A673 (cell line): ENCODE results near the gene THRSP. TPM values are rescaled to one million over a fixed set of nuclear protein-coding genes. Genes with fewer than 3 reads are reported as not detected.
"Not testable (repeated sequence)": the region's sequence is repeated elsewhere in the genome, so short reads cannot be mapped to it uniquely, and the experiment has no call there.

ENCODE experiments used
- BruUV-seq: library from RNA; stranded (reverse); fragments of 400-500 nt; replicated peaks from 2 replicates; lab custom pipeline; 2021; lab: Mats Ljungman, UMichigan
- CTCF ChIA-PET: fragments of 300-600 bp; sonication (Branson Sonifier 250); formaldehyde crosslinking; loops from one replicate; lab custom pipeline; 2022; ENCODE audit warnings: antibody characterized with exemption; lab: Charles Lee
- POLR2A ChIA-PET: fragments of 300-600 bp; sonication (Branson Sonifier 250); formaldehyde crosslinking; loops from one replicate; lab custom pipeline; 2022; ENCODE audit warnings: antibody characterized with exemption; ENCODE audit not compliant: low non-redundant PET; lab: Charles Lee
- DNase-seq: peaks from one replicate; pipeline ENCODE4 v3.0.0-alpha.2; 2015; ENCODE audit warnings: low spot score
- H3K27ac ChIP-seq: fragments of 200-600 bp; sonication (generic); 2 replicates; pipeline ENCODE4 v1.5.1; 2016; ENCODE audit warnings: mixed run types, low read depth, mild to moderate bottlenecking, mixed read lengths, antibody characterized with exemption, low read length; ENCODE audit not compliant: poor library complexity, severe bottlenecking
- H3K27me3 ChIP-seq: fragments of 200-600 bp; sonication (generic); replicated peaks from 2 replicates; pipeline ENCODE4 v1.6.1; 2017; ENCODE audit warnings: mixed run types, low read depth, mild to moderate bottlenecking, mixed read lengths, antibody characterized with exemption, low read length; ENCODE audit not compliant: insufficient read depth, poor library complexity
- H3K36me3 ChIP-seq: fragments of 200-600 bp; sonication (generic); 2 replicates; pipeline ENCODE4 v1.6.1; 2016; ENCODE audit warnings: mixed run types, mild to moderate bottlenecking, mixed read lengths, antibody characterized with exemption, low read length; ENCODE audit not compliant: insufficient read depth, poor library complexity, severe bottlenecking
- H3K4me1 ChIP-seq: fragments of 200-600 bp; sonication (generic); 2 replicates; pipeline ENCODE4 v1.6.1; 2017; ENCODE audit warnings: mixed run types, mild to moderate bottlenecking, mixed read lengths, antibody characterized with exemption, low read length; ENCODE audit not compliant: insufficient read depth, poor library complexity, severe bottlenecking
- H3K4me3 ChIP-seq: fragments of 200-600 bp; sonication (generic); 2 replicates; pipeline ENCODE4 v1.5.1; 2016; ENCODE audit warnings: low read depth, mixed run types, mild to moderate bottlenecking, mixed read lengths, low read length; ENCODE audit not compliant: poor library complexity, severe bottlenecking
- H3K9me3 ChIP-seq: fragments of 200-600 bp; sonication (generic); 2 replicates; pipeline ENCODE4 v1.6.1; 2016; ENCODE audit warnings: mixed run types, low read depth, mild to moderate bottlenecking, mixed read lengths, antibody characterized with exemption, low read length; ENCODE audit not compliant: poor library complexity, severe bottlenecking
- CTCF ChIP-seq: fragments of 300-800, 200-600 bp; sonication (generic); conservative IDR thresholded peaks from 2 replicates; pipeline ENCODE4 v1.5.1; 2017; ENCODE audit warnings: low read depth, mild to moderate bottlenecking, antibody characterized with exemption, low read length, moderate library complexity, mixed read lengths
- EZH2 ChIP-seq: fragments of 200-600 bp; sonication (generic); IDR thresholded peaks from 2 replicates; pipeline ENCODE4 v1.6.1; 2017; ENCODE audit warnings: borderline replicate concordance, low read depth, mild to moderate bottlenecking, mixed read lengths, antibody characterized with exemption, low read length; ENCODE audit not compliant: poor library complexity, severe bottlenecking
- intact Hi-C: fragments of 100-400 bp; cut with micrococcal nuclease; formaldehyde crosslinking; loops from one replicate; pipeline ENCODE4 v1.10.0; 2022; ENCODE audit not compliant: unreplicated experiment
- total RNA-seq: library from RNA; stranded (reverse); gene quantifications from 2 replicates; pipeline ENCODE4 v1.2.3, GENCODE V29; 2021

Gene THRSP
- total RNA-seq, 1 experiment from 2014 or later: not detected

GRCh38 chr11:78082146-78082545, 18.5 kb downstream of the THRSP start:
- POLR2A ChIA-PET: no interaction called here
- TF ChIP-seq CTCF: no peak
- TF ChIP-seq EZH2: no peak
- no peak overlapping the region for H3K4me3 ChIP-seq

GRCh38 chr11:78083021-78083420, 19.4 kb downstream of the THRSP start:
- Histone ChIP-seq H3K27ac (no peak overlapping the region), H3K27me3 (no peaks in the 10 kb centered on the region), H3K36me3 (no peaks in the 10 kb centered on the region), H3K4me3 (no peak overlapping the region), H3K4me1 (no peaks in the 10 kb centered on the region), H3K9me3 (no peaks in the 10 kb centered on the region)
- DNase-seq: no peak
- ChIA-PET CTCF (no interaction called here), POLR2A (no interaction called here)
- TF ChIP-seq EZH2 (no peak), CTCF (no peak)
- intact Hi-C loops: no loop called here
- BruUV-seq: no TSS peak

More at GRCh38 chr11:78082146-78082545, 18.5 kb downstream of the THRSP start:
- no TSS peak for BruUV-seq
- no peaks in the 10 kb centered on the region for H3K9me3 ChIP-seq
- no peak for DNase-seq
- no peaks in the 10 kb centered on the region for H3K36me3 ChIP-seq
- H3K27me3 ChIP-seq: no peaks in the 10 kb centered on the region
- CTCF ChIA-PET: no interaction called here
- H3K4me1 ChIP-seq: no peaks in the 10 kb centered on the region
- intact Hi-C loops: no loop called here
- no peak overlapping the region for H3K27ac ChIP-seq

GRCh38 chr11:78084506-78084905, 20.8 kb downstream of the THRSP start:
- DNase-seq, BruUV-seq, H3K4me1 ChIP-seq, H3K9me3 ChIP-seq, POLR2A ChIA-PET, H3K27ac ChIP-seq, H3K27me3 ChIP-seq, intact Hi-C loops, CTCF ChIA-PET, H3K36me3 ChIP-seq, H3K4me3 ChIP-seq: not testable (repeated sequence)

- Histone ChIP-seq H3K9me3 (no peaks in the 10 kb centered on the region), H3K4me3 (no peak overlapping the region), H3K36me3 (no peaks in the 10 kb centered on the region), H3K27ac (no peak overlapping the region), H3K27me3 (no peaks in the 10 kb centered on the region), H3K4me1 (no peaks in the 10 kb centered on the region)
- CTCF ChIA-PET: no interaction called here
- no peak for DNase-seq
- POLR2A ChIA-PET: no interaction called here
- BruUV-seq: no TSS peak
- no peak for TF ChIP-seq EZH2
- TF ChIP-seq CTCF: no peak
- intact Hi-C loops: no loop called here
Observed at GRCh38 chr11:78085972-78086371, 22.3 kb downstream of the THRSP start.

DNA sequence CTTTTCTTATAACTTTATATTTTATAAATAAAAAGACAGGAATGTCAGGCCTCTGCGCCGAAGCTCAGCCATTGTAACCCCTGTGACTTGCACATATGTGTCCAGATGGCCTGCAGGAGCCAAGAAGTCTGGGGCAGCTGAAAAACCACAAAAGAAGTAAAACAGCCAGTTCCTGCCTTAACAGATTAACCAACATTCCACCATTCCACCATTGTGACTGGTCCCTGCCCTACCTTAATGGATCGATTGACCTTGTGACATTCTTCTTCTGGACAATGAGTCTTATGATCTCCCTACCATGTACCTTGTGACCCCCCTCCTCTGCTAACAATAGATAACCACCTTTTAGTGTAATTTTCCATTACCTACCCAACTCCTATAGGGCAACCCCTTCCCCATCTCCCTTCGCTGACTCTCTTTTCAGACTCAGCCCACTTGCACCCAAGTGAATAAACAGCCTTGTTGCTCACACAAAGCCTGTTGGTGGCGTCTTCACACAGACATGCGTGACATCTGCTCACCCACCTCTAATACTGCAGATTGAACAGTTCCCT, 22.9 kb downstream of the THRSP start:
- intact Hi-C loops, CTCF ChIA-PET, H3K36me3 ChIP-seq, H3K9me3 ChIP-seq, H3K27ac ChIP-seq, DNase-seq, H3K4me3 ChIP-seq, H3K4me1 ChIP-seq, H3K27me3 ChIP-seq, POLR2A ChIA-PET, BruUV-seq: not testable (repeated sequence)
